Esophagus squamous epithelium (tissue), 5 donors: ENCODE results near the gene ZNF124. TPM values are rescaled to one million over a fixed set of nuclear protein-coding genes. Genes with fewer than 3 reads are reported as not detected.

Source experiments
- DNase-seq: peaks from one replicate; lab custom pipeline; 2025; lab: John Stamatoyannopoulos, UW
- H3K27ac ChIP-seq, 4 donors: fragments of 200-600 bp; sonication (generic); one replicate each; pipeline ENCODE4 v1.5.1; 2016 to 2019; ENCODE audit warnings: mild to moderate bottlenecking in 1 of 4
- H3K27me3 ChIP-seq, 4 donors: fragments of 200-600 bp; sonication (generic); 1 replicate in 3 of 4; 2 replicates in 1 of 4; pipeline versions ENCODE4 v1.5.1 to v1.6.0; 2017 to 2021; ENCODE audit warnings: antibody characterized with exemption in 1 of 4
- H3K36me3 ChIP-seq, 3 donors: fragments of 200-600 bp; sonication (generic); one replicate each; pipeline ENCODE4 v1.5.1; 2016 to 2019
- H3K4me1 ChIP-seq, 3 donors: fragments of 200-600 bp; sonication (generic); one replicate each; pipeline ENCODE4 v1.5.1; 2017 to 2019
- H3K4me3 ChIP-seq, 4 donors: fragments of 200-600 bp; sonication (generic); 1 replicate in 3 of 4; 2 replicates in 1 of 4; pipeline ENCODE4 v1.5.1; 2016 to 2019; ENCODE audit warnings: mild to moderate bottlenecking in 2 of 4, moderate library complexity in 1 of 4
- H3K9me3 ChIP-seq, 3 donors: fragments of 200-600 bp; sonication (generic); one replicate each; pipeline ENCODE4 v1.5.1; 2016 to 2019
- POLR2A ChIP-seq, 4 donors: fragments of 450-650 bp; IDR thresholded peaks; one replicate each; pipeline ENCODE4 v1.6.1; 2017; ENCODE audit warnings: antibody characterized with exemption in 4 of 4, mild to moderate bottlenecking in 4 of 4, moderate library complexity in 3 of 4
- whole genome bisulfite sequencing, 2 donors: methylation state at CpG; one replicate each; pipeline ENCODE4 v1.1.5; 2018; 5-methylcytosine and 5-hydroxymethylcytosine counted together
- intact Hi-C: fragments of 100-400 bp; cut with DNase I; formaldehyde crosslinking; loops from one replicate; pipeline ENCODE4 v1.15.0; 2022
- total RNA-seq, 4 donors: library from RNA; depleted of rRNA; stranded (reverse); fragments of >200 nt; gene quantifications; one replicate each; pipeline ENCODE4 v1.1.0, GENCODE V29; 2016
- TF ChIP-seq, protein P1 (sequence below), 6 experiments: fragments of 450-650 bp in 4 of 6; fragments of 200-600 bp in 2 of 6; sonication (generic) in 2 of 6; IDR thresholded peaks; one replicate each; pipeline ENCODE4 v1.5.1; 2016 to 2019; ENCODE audit warnings: antibody characterized with exemption in 6 of 6, mild to moderate bottlenecking in 4 of 6, moderate library complexity in 4 of 6
- donor health status: DM: yes; HTN: yes; CAD: no.

The ZNF124 gene
- total RNA-seq, 4 donors from 2014 or later = 5.7 to 36.4 (median 14.1) TPM

DNA sequence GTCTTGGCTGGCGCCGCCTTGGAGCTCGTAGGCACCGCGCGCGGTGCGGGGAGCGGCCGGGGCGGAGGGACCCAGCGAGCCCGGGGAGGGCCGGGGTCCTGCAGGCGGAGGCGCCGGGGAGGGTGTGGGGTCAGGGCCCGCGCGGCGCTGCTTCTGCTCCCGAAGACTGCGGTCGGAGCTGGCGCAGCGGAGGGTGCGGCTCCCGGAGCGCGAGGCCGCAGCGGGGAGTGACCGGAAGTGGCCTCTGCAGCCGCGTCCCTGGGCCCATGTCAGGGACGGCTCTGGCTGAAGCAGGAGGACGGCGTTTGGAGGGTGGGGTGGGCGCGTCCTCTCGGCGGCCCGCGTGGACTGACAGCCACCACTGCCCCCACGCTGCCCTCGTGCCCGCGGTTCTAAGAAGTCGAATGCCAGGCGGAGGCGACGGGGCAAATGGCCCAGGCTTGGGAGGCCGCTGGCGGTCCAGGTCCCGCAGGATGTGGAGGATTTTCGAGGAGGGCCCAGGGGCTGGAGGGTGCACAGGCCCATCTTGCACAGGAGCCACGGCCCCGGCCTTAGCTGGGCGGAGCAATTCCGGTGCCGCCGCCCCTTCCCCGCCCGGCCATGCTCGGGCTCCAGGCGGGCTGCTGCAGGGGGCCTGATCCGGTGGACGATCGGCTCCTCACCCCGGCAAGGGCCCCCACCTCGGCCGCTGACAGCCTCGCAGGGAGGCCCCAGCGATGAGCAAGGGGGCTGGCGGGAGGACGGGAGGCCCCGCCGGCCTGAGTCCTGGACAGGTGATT, 59.9 kb downstream of the ZNF124 start:
- TF ChIP-seq POLR2A (IDR thresholded peaks at IDR 0.05) = peak in 1 of 4 donors; percentile 46
- TF ChIP-seq, protein P1, sequence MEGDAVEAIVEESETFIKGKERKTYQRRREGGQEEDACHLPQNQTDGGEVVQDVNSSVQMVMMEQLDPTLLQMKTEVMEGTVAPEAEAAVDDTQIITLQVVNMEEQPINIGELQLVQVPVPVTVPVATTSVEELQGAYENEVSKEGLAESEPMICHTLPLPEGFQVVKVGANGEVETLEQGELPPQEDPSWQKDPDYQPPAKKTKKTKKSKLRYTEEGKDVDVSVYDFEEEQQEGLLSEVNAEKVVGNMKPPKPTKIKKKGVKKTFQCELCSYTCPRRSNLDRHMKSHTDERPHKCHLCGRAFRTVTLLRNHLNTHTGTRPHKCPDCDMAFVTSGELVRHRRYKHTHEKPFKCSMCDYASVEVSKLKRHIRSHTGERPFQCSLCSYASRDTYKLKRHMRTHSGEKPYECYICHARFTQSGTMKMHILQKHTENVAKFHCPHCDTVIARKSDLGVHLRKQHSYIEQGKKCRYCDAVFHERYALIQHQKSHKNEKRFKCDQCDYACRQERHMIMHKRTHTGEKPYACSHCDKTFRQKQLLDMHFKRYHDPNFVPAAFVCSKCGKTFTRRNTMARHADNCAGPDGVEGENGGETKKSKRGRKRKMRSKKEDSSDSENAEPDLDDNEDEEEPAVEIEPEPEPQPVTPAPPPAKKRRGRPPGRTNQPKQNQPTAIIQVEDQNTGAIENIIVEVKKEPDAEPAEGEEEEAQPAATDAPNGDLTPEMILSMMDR (IDR thresholded peaks at IDR 0.05) = no peak
- peaks cover 0 to 30% (median 0%) of the 10 kb centered on the region in 4 donors for H3K27me3 ChIP-seq

GRCh38 chr1:247111259-247111699, 60.5 kb downstream of the ZNF124 start:
- peaks cover 13 to 32% (median 18%) of the 10 kb centered on the region in 3 donors for H3K4me1 ChIP-seq
- intact Hi-C loops = no loop called here

More for the DNA sequence above, 59.9 kb downstream of the ZNF124 start:
- no peaks in the 10 kb centered on the region for H3K36me3 ChIP-seq
- H3K4me1 ChIP-seq = peaks cover 13 to 32% (median 18%) of the 10 kb centered on the region in 3 donors
- intact Hi-C loops = no loop called here
- peak overlapping the region; percentile 67 to 90 (median 79) for H3K27ac ChIP-seq
- no peak for DNase-seq
- H3K4me3 ChIP-seq = peak overlapping the region; percentile 58 to 89 (median 60)
- no peaks in the 10 kb centered on the region for H3K9me3 ChIP-seq
- WGBS, 2 donors = 0% methylated on average over 6 of the region's 78 CpGs; no CpG with 5 or more reads in 1 of the 2 donors

DNA sequence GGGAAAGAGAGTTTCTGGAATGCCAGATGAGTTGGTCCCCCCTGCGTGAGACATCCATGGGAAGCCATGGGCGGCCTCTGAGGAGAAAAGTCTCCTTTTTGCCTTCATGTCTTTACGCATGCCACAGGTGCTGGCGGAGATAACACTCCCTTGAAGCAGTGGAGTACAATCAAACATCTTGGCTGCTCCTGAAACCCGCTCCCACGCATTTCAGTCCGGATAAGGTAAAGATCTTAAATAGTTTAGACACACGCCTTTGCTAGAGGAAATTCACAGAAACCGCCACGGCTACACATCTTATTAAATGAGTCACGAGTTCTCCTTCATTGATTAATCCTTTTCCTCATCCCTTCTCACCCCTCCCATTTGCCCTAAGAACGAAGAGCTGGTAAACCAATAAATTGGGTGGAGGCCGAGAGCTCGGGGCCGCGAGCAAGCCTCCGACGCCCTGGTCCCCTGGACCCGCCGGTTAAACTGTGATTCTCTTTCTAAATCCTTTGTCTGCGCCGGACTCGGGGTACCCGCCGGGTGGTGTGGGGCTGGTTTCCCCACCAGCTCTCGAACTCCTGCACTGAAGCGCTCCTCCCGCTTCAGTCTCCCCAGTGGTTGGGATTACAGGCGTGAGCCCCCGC, 61.1 kb downstream of the ZNF124 start:
- Histone ChIP-seq H3K9me3 (no peaks in the 10 kb centered on the region), H3K36me3 (no peaks in the 10 kb centered on the region), H3K27me3 (peaks cover 0 to 30% (median 0%) of the 10 kb centered on the region in 4 donors), H3K4me3 (peak overlapping the region; percentile 58 to 89 (median 60)), H3K4me1 (peaks cover 13 to 32% (median 18%) of the 10 kb centered on the region in 3 donors), H3K27ac (peak overlapping the region; percentile 67 to 90 (median 79))
- DNase-seq = no peak
- WGBS, 2 donors = 10 to 14% methylated on average over 27 to 29 of the region's 30 CpGs
- intact Hi-C loops = no loop called here
- TF ChIP-seq POLR2A (IDR thresholded peaks at IDR 0.05) = no peak
- TF ChIP-seq, protein P1 (IDR thresholded peaks at IDR 0.05) = no peak

More at GRCh38 chr1:247111259-247111699, 60.5 kb downstream of the ZNF124 start:
- no peak for DNase-seq
- WGBS, 2 donors = 0% methylated on average over 1 of the region's 62 CpGs; no CpG with 5 or more reads in 1 of the 2 donors
- H3K9me3 ChIP-seq = no peaks in the 10 kb centered on the region
- H3K27me3 ChIP-seq = peaks cover 0 to 30% (median 0%) of the 10 kb centered on the region in 4 donors
- TF ChIP-seq POLR2A (IDR thresholded peaks at IDR 0.05) = no peak
- TF ChIP-seq, protein P1 (IDR thresholded peaks at IDR 0.05) = no peak
- H3K4me3 ChIP-seq = peak overlapping the region; percentile 58 to 89 (median 60)
- peak overlapping the region; percentile 67 to 90 (median 79) for H3K27ac ChIP-seq
- H3K36me3 ChIP-seq = no peaks in the 10 kb centered on the region

DNA sequence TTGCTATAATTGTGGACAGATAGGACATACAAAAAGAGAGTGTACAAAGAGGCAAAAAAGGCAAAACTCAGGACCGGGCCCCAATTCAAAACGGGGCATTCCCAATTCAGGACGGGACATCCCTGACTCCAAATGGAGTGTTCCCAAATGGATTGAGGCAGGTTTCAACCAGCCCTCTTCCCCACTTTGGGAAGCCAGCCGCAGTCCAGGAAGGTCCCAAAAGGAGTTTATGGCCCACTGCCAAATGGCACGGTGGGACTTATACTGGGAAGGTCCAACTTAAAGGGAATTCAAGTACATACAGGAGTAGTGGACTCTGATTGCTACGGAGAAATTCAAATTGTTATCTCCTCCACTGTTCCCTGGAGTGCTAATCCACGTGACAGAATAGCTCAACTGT, 64.1 kb downstream of the ZNF124 start:
- H3K27ac ChIP-seq = no peak overlapping the region
- no peaks in the 10 kb centered on the region for H3K36me3 ChIP-seq
- TF ChIP-seq, protein P1 (IDR thresholded peaks at IDR 0.05) = no peak
- no peak for TF ChIP-seq POLR2A (IDR thresholded peaks at IDR 0.05)
- no peak for DNase-seq
- H3K4me1 ChIP-seq = peaks cover 18 to 48% (median 19%) of the 10 kb centered on the region in 3 donors
- intact Hi-C loops = no loop called here
- peaks cover 0 to 30% (median 0%) of the 10 kb centered on the region in 4 donors for H3K27me3 ChIP-seq
- H3K4me3 ChIP-seq = no peak overlapping the region
- WGBS, 2 donors = 74 to 89% methylated on average over 7 of the region's 7 CpGs
- no peaks in the 10 kb centered on the region for H3K9me3 ChIP-seq
